Kidney epithelial cell (primary cell): ENCODE measurements around the gene CCZ1. TPM values are rescaled to one million over a fixed set of nuclear protein-coding genes. Genes with fewer than 3 reads are reported as not detected.
"Not testable (repeated sequence)": the region's sequence is repeated elsewhere in the genome, so short reads cannot be mapped to it uniquely, and the experiment has no call there.

Experiments used
- DNase-seq: peaks from one replicate; pipeline ENCODE4 v3.0.0-alpha.2; 2010; ENCODE audit warnings: low read depth
- H3K27me3 ChIP-seq: 2 replicates; pipeline ENCODE4 v1.6.0; 2011; ENCODE audit warnings: low read length; ENCODE audit not compliant: control insufficient read depth, insufficient read depth
- H3K36me3 ChIP-seq: 2 replicates; pipeline ENCODE4 v1.5.1; 2011; ENCODE audit warnings: low read length; ENCODE audit not compliant: control insufficient read depth, insufficient read depth
- H3K4me3 ChIP-seq: 2 replicates; pipeline ENCODE4 v1.5.1; 2011; ENCODE audit warnings: low read depth, mild to moderate bottlenecking, control low read depth, low read length
- total RNA-seq: library from RNA; depleted of rRNA; stranded (reverse); fragments of >200 nt; gene quantifications from 2 replicates; pipeline ENCODE4 v1.2.3, GENCODE V29; 2015

CCZ1 gene
- total RNA-seq, 1 donor from 2014 or later = 91.1 TPM

- not testable (repeated sequence) for H3K36me3 ChIP-seq, DNase-seq, H3K4me3 ChIP-seq, H3K27me3 ChIP-seq
Observed at GRCh38 chr7:5963810-5964209, 65.3 kb downstream of the CCZ1 start.

GRCh38 chr7:5970347-5970911 is 71.9 kb downstream of the CCZ1 start, which contains the start of gene RSPH10B:
RSPH10B (minus strand) TSS chr7:5970689; CDS start chr7:5967116, 3,573 bp downstream.
- peak within 1 kb of the TSS; percentile 24 for H3K4me3 ChIP-seq
- H3K27me3 ChIP-seq, H3K36me3 ChIP-seq, DNase-seq: not testable (repeated sequence)

GRCh38 chr7:5973580-5973979 is 75.0 kb downstream of the CCZ1 start:
- H3K4me3 ChIP-seq, H3K27me3 ChIP-seq, H3K36me3 ChIP-seq, DNase-seq: not testable (repeated sequence)

Other genes starting within 250 kb of the CCZ1 start
- gene RNF216, start 117.1 kb upstream of the CCZ1 start, total RNA-seq = 38.9 and 39.9 TPM in 2 replicates
- gene OCM, start 17.9 kb upstream of the CCZ1 start, total RNA-seq = not detected in 2 replicates
- 0.21 TPM in 1 of 2 replicates, not detected in the other for gene RSPH10B, start 72.0 kb downstream of the CCZ1 start, total RNA-seq
- 19.7 and 22.6 TPM in 2 replicates for gene PMS2, start 110.3 kb downstream of the CCZ1 start, total RNA-seq
- gene AIMP2, start 110.5 kb downstream of the CCZ1 start, total RNA-seq = 84.9 and 103 TPM in 2 replicates
- not detected in 2 replicates for gene ANKRD61, start 132.6 kb downstream of the CCZ1 start, total RNA-seq
- 191 and 268 TPM in 2 replicates for gene EIF2AK1, start 160.4 kb downstream of the CCZ1 start, total RNA-seq
- 9.0 and 10.4 TPM in 2 replicates for gene USP42, start 206.2 kb downstream of the CCZ1 start, total RNA-seq